Esophagus muscularis mucosa (tissue), 4 donors: Measurements from ENCODE around the gene ECE1.

Experiments
- CTCF ChIP-seq, 3 experiments: fragments of 200-600 bp in 2 of 3; fragments of 450-650 bp in 1 of 3; sonication (generic) in 2 of 3; IDR thresholded peaks; one replicate each; pipeline ENCODE4 v1.5.1; 2017 to 2019; ENCODE audit warnings: antibody characterized with exemption in 3 of 3, mild to moderate bottlenecking in 2 of 3, moderate library complexity in 1 of 3
- EP300 ChIP-seq: sonication (generic); formaldehyde crosslinking; IDR thresholded peaks from one replicate; pipeline ENCODE4 v1.6.1; 2017; ENCODE audit warnings: antibody characterized with exemption
- POLR2A ChIP-seq: fragments of 450-650 bp; IDR thresholded peaks from one replicate; pipeline ENCODE4 v1.6.1; 2017; ENCODE audit warnings: antibody characterized with exemption, moderate library complexity, mild to moderate bottlenecking, low read depth

- TF ChIP-seq CTCF (IDR thresholded peaks at IDR 0.05), result no peak
- TF ChIP-seq POLR2A, result no peak
- TF ChIP-seq EP300, result no peak
Measured at GRCh38 chr1:21284206-21285054, 5.8 kb downstream of the ECE1 start.
